Muscle layer of duodenum (tissue), 2 donors: Measurements from ENCODE around the gene ERBB2.
"Not testable (repeated sequence)": the region's sequence is repeated elsewhere in the genome, so short reads cannot be mapped to it uniquely, and the experiment has no call there.

Source experiments
- H3K27ac ChIP-seq: one replicate; pipeline ENCODE4 v1.7.0; 2013; ENCODE audit warnings: mild to moderate bottlenecking, low read length
- H3K27me3 ChIP-seq: one replicate; pipeline ENCODE4 v1.7.0; 2013; ENCODE audit warnings: low read depth, mild to moderate bottlenecking, control low read depth, low read length
- H3K36me3 ChIP-seq, 2 donors: one replicate each; pipeline ENCODE4 v1.7.0; 2013; ENCODE audit warnings: low read length in 2 of 2, control low read depth in 1 of 2, mild to moderate bottlenecking in 1 of 2; ENCODE audit not compliant: insufficient read depth in 2 of 2, control insufficient read depth in 1 of 2
- H3K4me1 ChIP-seq, 2 donors: one replicate each; pipeline ENCODE4 v1.7.0; 2013; ENCODE audit warnings: low read length in 2 of 2, mild to moderate bottlenecking in 2 of 2, control low read depth in 1 of 2, moderate library complexity in 1 of 2; ENCODE audit not compliant: insufficient read depth in 2 of 2, control insufficient read depth in 1 of 2
- H3K4me3 ChIP-seq, 2 donors: one replicate each; pipeline ENCODE4 v1.7.0; 2013; ENCODE audit warnings: low read length in 2 of 2, low read depth in 1 of 2, mild to moderate bottlenecking in 1 of 2
- H3K9me3 ChIP-seq, 2 donors: one replicate each; pipeline ENCODE4 v1.7.0; 2013; ENCODE audit warnings: low read length in 2 of 2, control low read depth in 1 of 2, mild to moderate bottlenecking in 1 of 2; ENCODE audit not compliant: control insufficient read depth in 1 of 2
- donor health status: healthy.

ERBB2 gene

DNA sequence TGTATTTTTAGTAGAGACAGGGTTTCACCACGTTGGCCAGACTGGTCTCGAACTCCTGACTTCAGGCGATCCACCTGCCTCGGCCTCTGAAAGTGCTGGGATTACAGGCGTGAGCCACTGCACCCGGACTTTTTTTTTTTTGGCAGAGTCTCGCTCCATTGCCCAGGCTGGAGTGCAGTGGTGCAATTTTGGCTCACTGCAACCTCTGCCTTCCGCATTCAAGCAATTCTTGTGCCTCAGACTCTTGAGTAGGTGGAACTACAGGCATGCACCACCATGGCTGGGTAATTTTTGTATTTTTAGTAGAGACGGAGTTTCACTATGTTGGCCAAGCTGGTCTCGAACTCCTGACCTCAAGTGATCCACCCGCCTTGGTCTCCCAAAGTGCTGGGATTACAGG lies 11.2 kb downstream of the ERBB2 start:
- H3K4me3 ChIP-seq, H3K27me3 ChIP-seq, H3K9me3 ChIP-seq, H3K4me1 ChIP-seq, H3K27ac ChIP-seq: not testable (repeated sequence)
- peaks cover 35 to 78% of the 10 kb centered on the region in 2 donors for H3K36me3 ChIP-seq

DNA sequence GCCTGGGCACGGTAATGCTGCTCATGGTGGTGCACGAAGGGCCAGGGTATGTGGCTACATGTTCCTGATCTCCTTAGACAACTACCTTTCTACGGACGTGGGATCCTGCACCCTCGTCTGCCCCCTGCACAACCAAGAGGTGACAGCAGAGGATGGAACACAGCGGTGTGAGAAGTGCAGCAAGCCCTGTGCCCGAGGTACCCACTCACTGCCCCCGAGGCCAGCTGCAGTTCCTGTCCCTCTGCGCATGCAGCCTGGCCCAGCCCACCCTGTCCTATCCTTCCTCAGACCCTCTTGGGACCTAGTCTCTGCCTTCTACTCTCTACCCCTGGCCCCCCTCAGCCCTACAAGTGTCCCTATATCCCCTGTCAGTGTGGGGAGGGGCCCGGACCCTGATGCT lies 12.0 kb downstream of the ERBB2 start:
- H3K27ac ChIP-seq: no peak overlapping the region
- H3K4me1 ChIP-seq: no peaks in the 10 kb centered on the region
- no peak overlapping the region for H3K4me3 ChIP-seq
- H3K27me3 ChIP-seq: no peaks in the 10 kb centered on the region
- no peaks in the 10 kb centered on the region for H3K9me3 ChIP-seq
- H3K36me3 ChIP-seq: peaks cover 35 to 82% of the 10 kb centered on the region in 2 donors

DNA sequence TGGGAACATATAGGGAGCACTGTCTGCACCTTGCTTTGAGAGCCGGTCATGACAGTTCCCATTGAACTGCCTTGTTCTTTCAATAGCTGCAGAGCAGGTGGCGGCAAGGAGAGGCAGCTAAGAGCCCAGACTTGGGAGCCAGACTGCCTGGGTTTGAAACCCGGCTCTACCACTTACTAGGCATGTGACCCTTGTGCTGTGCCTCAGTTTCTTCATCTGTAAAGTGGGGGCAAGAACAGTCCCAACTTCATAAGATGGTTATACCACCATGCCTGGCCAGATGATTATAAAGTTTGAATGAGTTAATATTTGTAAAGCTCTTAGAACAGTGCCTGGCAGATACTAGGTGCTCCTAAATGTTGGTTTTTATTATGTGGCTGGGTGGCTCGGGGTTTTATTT lies 14.4 kb downstream of the ERBB2 start:
- no peaks in the 10 kb centered on the region for H3K27me3 ChIP-seq
- no peak overlapping the region for H3K27ac ChIP-seq
- no peak overlapping the region for H3K4me3 ChIP-seq
- H3K4me1 ChIP-seq: no peaks in the 10 kb centered on the region
- peaks cover 31 to 72% of the 10 kb centered on the region in 2 donors for H3K36me3 ChIP-seq
- no peaks in the 10 kb centered on the region for H3K9me3 ChIP-seq

DNA sequence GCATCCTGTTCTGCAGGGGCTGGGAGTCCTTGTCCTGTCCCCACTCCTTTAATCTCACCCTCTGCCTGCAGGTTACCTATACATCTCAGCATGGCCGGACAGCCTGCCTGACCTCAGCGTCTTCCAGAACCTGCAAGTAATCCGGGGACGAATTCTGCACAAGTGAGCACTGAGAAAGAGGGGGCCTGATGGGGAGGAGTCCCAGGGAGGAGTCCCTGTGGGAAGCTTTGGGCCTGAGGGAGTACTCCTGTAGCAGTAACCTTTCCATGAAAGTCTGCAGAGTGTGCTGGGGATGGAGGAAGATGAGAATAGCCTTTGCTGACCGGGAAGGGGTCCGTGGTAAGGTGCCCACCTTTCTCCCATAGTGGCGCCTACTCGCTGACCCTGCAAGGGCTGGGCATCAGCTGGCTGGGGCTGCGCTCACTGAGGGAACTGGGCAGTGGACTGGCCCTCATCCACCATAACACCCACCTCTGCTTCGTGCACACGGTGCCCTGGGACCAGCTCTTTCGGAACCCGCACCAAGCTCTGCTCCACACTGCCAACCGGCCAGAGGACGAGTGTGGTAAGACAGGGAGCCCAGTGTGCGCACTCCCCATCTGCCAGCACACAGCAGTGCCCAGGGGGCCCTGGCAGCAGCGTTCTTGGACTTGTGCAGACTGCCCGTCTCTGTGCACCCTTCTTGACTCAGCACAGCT lies 15.7 kb downstream of the ERBB2 start:
- Histone ChIP-seq H3K27ac (no peak overlapping the region), H3K27me3 (no peaks in the 10 kb centered on the region), H3K36me3 (peaks cover 40 to 72% of the 10 kb centered on the region in 2 donors), H3K9me3 (no peaks in the 10 kb centered on the region), H3K4me3 (no peak overlapping the region), H3K4me1 (no peaks in the 10 kb centered on the region)

DNA sequence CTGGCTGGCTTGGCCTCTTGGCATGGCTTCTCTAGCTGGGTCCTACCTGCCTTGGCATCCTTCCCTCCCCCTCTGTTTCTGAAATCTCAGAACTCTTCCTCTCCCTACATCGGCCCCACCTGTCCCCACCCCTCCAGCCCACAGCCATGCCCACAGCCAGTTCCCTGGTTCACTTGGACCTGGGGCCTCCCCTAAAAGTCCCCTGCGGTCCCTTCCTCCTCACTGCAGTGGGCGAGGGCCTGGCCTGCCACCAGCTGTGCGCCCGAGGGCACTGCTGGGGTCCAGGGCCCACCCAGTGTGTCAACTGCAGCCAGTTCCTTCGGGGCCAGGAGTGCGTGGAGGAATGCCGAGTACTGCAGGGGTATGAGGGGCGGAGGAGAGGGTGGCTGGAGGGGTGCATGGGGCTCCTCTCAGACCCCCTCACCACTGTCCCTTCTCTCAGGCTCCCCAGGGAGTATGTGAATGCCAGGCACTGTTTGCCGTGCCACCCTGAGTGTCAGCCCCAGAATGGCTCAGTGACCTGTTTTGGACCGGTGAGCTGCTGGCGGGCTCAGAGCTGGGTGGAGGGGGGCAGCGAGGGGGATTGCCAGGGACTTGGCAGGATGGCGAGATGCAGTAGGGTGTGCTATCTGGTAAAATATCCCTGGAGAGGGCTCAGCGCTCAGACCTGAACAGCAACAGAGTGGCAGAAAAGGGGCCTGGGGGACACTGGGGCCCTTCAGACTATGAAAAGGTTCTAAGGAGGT lies 16.4 kb downstream of the ERBB2 start:
- peaks cover 38 to 66% of the 10 kb centered on the region in 2 donors for H3K36me3 ChIP-seq
- H3K9me3 ChIP-seq: no peaks in the 10 kb centered on the region
- H3K4me3 ChIP-seq: no peak overlapping the region
- H3K27ac ChIP-seq: no peak overlapping the region
- no peaks in the 10 kb centered on the region for H3K4me1 ChIP-seq
- H3K27me3 ChIP-seq: no peaks in the 10 kb centered on the region

DNA sequence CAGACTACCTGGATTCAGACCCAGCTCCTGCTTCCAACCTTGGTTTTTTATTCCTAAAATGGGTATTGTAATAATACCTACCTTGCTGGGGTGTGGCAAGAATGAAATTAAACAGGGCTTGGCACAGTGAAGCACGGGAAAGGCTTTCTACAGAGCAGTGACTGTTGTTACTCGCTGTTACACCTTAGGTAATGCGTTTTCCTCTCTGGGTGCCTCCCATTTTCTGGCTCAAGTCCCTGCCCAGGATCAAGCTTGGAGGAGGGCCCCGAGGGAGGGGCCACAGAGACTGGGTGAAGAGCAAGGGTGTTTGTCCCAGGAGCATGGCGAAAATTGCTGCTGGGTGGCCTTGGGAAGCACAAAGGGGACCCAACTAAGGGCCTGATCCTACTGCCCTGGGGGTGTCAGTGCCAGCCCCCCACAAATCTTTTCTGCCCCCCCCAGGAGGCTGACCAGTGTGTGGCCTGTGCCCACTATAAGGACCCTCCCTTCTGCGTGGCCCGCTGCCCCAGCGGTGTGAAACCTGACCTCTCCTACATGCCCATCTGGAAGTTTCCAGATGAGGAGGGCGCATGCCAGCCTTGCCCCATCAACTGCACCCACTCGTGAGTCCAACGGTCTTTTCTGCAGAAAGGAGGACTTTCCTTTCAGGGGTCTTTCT lies 17.1 kb downstream of the ERBB2 start:
- no peaks in the 10 kb centered on the region for H3K4me1 ChIP-seq
- no peaks in the 10 kb centered on the region for H3K9me3 ChIP-seq
- H3K4me3 ChIP-seq: no peak overlapping the region
- no peaks in the 10 kb centered on the region for H3K27me3 ChIP-seq
- peaks cover 33 to 58% of the 10 kb centered on the region in 2 donors for H3K36me3 ChIP-seq
- H3K27ac ChIP-seq: no peak overlapping the region

DNA sequence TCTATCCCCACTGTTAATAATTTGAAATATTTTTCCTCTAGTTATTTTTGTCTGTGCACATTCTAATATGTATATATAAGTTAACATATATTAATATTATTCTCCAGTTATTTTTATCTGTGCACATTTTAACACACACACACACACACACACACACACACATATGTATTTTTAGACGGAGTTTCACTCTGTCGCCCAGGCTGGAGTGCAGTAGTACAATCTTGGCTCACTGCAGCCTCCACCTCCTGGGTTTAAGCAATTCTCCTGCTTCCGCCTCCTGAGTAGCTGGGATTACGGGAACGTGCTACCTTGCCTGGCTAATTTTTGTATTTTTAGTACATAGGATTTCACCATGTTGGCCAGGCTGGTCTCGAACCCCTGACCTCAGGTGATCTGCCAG lies 17.8 kb downstream of the ERBB2 start:
- Histone ChIP-seq H3K4me1 (no peaks in the 10 kb centered on the region), H3K4me3 (no peak overlapping the region), H3K27me3 (no peaks in the 10 kb centered on the region), H3K36me3 (peaks cover 29 to 52% of the 10 kb centered on the region in 2 donors), H3K27ac (no peak overlapping the region), H3K9me3 (no peaks in the 10 kb centered on the region)

DNA sequence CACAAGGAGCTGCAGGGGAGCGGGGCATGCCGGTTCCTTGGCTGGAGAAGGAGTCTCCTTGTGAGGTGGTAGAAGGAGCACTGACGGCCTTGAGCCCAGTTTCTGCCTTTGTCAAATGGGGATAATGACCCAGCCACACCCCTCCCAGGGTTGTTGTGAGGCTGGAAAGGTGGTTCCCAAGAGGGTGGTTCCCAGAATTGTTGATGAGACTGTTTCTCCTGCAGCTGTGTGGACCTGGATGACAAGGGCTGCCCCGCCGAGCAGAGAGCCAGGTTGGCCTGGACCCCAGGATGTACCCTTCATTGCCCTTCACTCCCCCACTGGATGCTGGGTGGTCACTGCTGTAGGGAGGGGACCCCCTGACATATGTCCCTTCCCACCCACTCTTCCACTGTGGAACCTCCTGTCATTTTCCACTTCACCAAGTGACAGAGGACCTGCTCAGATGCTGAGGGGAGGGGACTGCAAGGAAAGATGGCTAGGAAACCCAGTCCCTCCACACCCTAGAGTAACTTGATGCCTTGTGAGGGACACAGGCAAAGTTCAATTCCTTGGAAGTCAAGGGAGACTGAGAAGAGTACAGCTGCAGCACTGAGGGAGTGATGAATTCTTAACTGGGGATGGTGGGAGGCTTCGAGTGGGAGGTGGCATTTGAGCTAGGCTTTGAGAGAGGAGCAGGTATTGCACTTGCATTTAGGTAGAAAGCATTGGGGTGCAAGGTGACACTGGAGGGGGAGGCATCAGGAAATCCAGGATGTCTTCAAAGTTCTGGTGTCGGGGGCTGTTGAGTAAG lies 19.9 kb downstream of the ERBB2 start:
- no peak overlapping the region for H3K27ac ChIP-seq
- no peaks in the 10 kb centered on the region for H3K4me1 ChIP-seq
- no peaks in the 10 kb centered on the region for H3K27me3 ChIP-seq
- peaks cover 22 to 53% of the 10 kb centered on the region in 2 donors for H3K36me3 ChIP-seq
- no peak overlapping the region for H3K4me3 ChIP-seq
- H3K9me3 ChIP-seq: no peaks in the 10 kb centered on the region

DNA sequence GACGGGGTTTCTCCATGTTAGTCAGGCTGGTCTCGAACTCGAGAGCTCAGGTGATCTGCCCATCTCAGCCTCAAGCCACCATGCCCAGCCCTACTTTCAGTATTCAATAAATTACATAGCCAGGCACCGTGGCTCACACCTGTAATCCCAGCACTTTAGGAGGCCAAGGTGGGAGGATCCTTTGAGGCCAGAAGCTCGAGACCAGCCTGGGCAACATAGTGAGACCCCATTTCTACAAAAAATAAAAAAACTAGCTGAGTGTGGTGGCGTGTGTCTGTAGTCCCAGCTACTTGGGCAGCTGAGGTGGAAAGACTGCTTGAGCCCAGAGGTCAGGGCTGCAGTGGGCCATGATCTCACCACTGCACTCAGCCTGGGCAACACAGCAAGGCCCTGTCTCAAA lies 22.2 kb downstream of the ERBB2 start:
- H3K9me3 ChIP-seq: no peaks in the 10 kb centered on the region
- H3K4me3 ChIP-seq: no peak overlapping the region
- H3K36me3 ChIP-seq: peaks cover 28 to 43% of the 10 kb centered on the region in 2 donors
- no peaks in the 10 kb centered on the region for H3K27me3 ChIP-seq
- H3K27ac ChIP-seq: no peak overlapping the region
- no peaks in the 10 kb centered on the region for H3K4me1 ChIP-seq

DNA sequence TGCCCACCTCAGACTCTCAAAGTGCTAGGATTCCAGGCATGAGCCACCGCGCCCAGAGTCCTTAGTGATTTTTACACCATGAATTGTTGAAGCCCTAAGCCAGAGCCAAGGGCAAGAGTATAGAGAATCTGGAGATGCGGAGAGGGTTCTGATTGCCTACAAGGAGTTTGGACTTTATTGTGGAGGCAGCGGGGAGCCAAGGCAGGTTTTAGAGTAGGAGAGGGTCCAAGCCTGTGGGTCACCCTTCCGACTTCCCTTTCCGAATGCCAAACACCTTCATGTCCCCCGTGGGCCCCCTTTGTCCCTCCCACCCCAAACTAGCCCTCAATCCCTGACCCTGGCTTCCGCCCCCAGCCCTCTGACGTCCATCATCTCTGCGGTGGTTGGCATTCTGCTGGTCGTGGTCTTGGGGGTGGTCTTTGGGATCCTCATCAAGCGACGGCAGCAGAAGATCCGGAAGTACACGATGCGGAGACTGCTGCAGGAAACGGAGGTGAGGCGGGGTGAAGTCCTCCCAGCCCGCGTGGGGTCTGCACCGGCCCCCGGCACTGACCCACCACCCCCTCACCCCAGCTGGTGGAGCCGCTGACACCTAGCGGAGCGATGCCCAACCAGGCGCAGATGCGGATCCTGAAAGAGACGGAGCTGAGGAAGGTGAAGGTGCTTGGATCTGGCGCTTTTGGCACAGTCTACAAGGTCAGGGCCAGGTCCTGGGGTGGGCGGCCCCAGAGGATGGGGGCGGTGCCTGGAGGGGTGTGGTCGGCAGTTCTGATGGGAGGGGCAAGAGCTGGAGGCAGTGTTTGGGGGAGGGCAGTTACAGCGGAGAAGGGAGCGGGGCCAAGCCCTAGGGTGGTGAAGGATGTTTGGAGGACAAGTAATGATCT lies 23.3 kb downstream of the ERBB2 start:
- Histone ChIP-seq H3K4me3 (no peak overlapping the region), H3K36me3 (peaks cover 26 to 51% of the 10 kb centered on the region in 2 donors), H3K27me3 (no peaks in the 10 kb centered on the region), H3K27ac (no peak overlapping the region), H3K9me3 (no peaks in the 10 kb centered on the region), H3K4me1 (no peaks in the 10 kb centered on the region)
